K562 (cell line): Measurements from ENCODE around the gene ETV3. TPM values are rescaled to one million over a fixed set of nuclear protein-coding genes. Genes with fewer than 3 reads are reported as not detected.

Experiments used
- ARID4B ChIP-seq: sonication (generic); formaldehyde crosslinking; IDR thresholded peaks from 2 replicates; pipeline ENCODE4 v1.8.0; 2022; ENCODE audit warnings: mild to moderate bottlenecking, missing genetic modification reagents
- LCOR ChIP-seq: sonication (generic); formaldehyde crosslinking; IDR thresholded peaks from 2 replicates; pipeline ENCODE4 v1.8.0; 2022; ENCODE audit warnings: mild to moderate bottlenecking, missing genetic modification reagents
- MEF2D ChIP-seq: conservative IDR thresholded peaks from 2 replicates; pipeline ENCODE4 v1.6.1; 2016; ENCODE audit warnings: low read depth, missing genetic modification characterization, missing compliant biosample characterization
- NR3C1 ChIP-seq: sonication (generic); formaldehyde crosslinking; IDR thresholded peaks from 2 replicates; pipeline ENCODE4 v1.8.1; 2022; ENCODE audit warnings: missing genetic modification reagents
- NRF1 ChIP-seq, 2 experiments: fragments of 450-650 bp; IDR thresholded peaks in 1 of 2; conservative IDR thresholded peaks in 1 of 2; 2 replicates each; pipeline ENCODE4 v1.6.1; 2014; ENCODE audit warnings: mild to moderate bottlenecking in 2 of 2
- SOX6 ChIP-seq: fragments of 450-650 bp; IDR thresholded peaks from 2 replicates; pipeline ENCODE4 v1.6.1; 2014; ENCODE audit warnings: mild to moderate bottlenecking
- ZNF165 ChIP-seq: fragments of 250-450 bp; sonication (Bioruptor Pico); IDR thresholded peaks from 2 replicates; pipeline ENCODE4 v1.4.0; 2020; ENCODE audit warnings: borderline replicate concordance
- ZNF586 ChIP-seq: fragments of 450-650 bp; formaldehyde crosslinking; conservative IDR thresholded peaks from 2 replicates; pipeline ENCODE4 v1.4.0; 2020; ENCODE audit warnings: mild to moderate bottlenecking, moderate library complexity
- polyA plus RNA-seq, 8 experiments: library from polyadenylated mRNA; depleted of rRNA in 4 of 8; stranded (reverse) in 5 of 8; unstranded in 3 of 8; fragments of >200 nt; fragmentation: Nextera tagmentation in 2 of 8; fragmentation: Illumina TruSeq in 1 of 8; extraction: Ambion mirVana in 2 of 8; extraction: Trizol in 1 of 8; gene quantifications; 2 replicates each; pipeline versions ENCODE4 v1.2.1 to v1.2.3, GENCODE V29; 2011 to 2014; ENCODE audit warnings: inconsistent platforms in 1 of 8, missing spikeins in 1 of 8
- total RNA-seq, 7 experiments: library from RNA; depleted of rRNA in 6 of 7; stranded (reverse); fragments of >200 nt in 6 of 7; fragmentation: Illumina TruSeq in 2 of 7; extraction: Trizol in 2 of 7; gene quantifications; 2 replicates each; pipeline versions ENCODE4 v1.2.1 to v1.2.3, GENCODE V29; 2011 to 2021; ENCODE audit warnings: low replicate concordance in 1 of 7
- TF ChIP-seq, protein P1 (sequence below): fragments of 450-650 bp; IDR thresholded peaks from 2 replicates; pipeline ENCODE4 v1.6.1; 2014; ENCODE audit warnings: low read depth, mild to moderate bottlenecking, moderate library complexity, borderline replicate concordance
- TF ChIP-seq, protein P2 (sequence below): fragments of 250-450 bp; sonication (Bioruptor Pico); IDR thresholded peaks from 2 replicates; pipeline ENCODE4 v1.5.0; 2020; ENCODE audit warnings: mild to moderate bottlenecking, borderline replicate concordance
- TF ChIP-seq, protein P3 (sequence below): sonication (generic); formaldehyde crosslinking; IDR thresholded peaks from 2 replicates; pipeline ENCODE4 v1.8.0; 2022; ENCODE audit warnings: missing genetic modification reagents, mild to moderate bottlenecking, moderate library complexity, borderline replicate concordance

ETV3 gene
- total and polyA plus RNA-seq, 9 of the 15 experiments (the other 6 are each of a cell fraction or from before 2014, with no cell fraction given): 3.1 to 16.0 (median 9.0) TPM

GRCh38 chr1:157154940-157155514 lies 16.8 kb upstream of the ETV3 start (continued):
- TF ChIP-seq, protein P1, sequence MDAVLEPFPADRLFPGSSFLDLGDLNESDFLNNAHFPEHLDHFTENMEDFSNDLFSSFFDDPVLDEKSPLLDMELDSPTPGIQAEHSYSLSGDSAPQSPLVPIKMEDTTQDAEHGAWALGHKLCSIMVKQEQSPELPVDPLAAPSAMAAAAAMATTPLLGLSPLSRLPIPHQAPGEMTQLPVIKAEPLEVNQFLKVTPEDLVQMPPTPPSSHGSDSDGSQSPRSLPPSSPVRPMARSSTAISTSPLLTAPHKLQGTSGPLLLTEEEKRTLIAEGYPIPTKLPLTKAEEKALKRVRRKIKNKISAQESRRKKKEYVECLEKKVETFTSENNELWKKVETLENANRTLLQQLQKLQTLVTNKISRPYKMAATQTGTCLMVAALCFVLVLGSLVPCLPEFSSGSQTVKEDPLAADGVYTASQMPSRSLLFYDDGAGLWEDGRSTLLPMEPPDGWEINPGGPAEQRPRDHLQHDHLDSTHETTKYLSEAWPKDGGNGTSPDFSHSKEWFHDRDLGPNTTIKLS: no peak
- TF ChIP-seq LCOR (CRISPR knock-in tag) (no peak), ZNF165 (CRISPR knock-in tag) (no peak), SOX6 (0 out of 2 replicates have a peak, but pooled peaks have one; percentile 25), NRF1 (conservative IDR thresholded peaks at IDR 0.05 in 1 of 2, IDR thresholded peaks at IDR 0.05 in 1 of 2) (peak; percentile 49 to 50; a peak in 3 of 4 replicates), MEF2D (tag) (no peak), ZNF586 (no peak), ARID4B (CRISPR knock-in tag) (peak; percentile 59; the same call in 1 of the 2 replicates), NR3C1 (no peak)
- TF ChIP-seq, protein P2, sequence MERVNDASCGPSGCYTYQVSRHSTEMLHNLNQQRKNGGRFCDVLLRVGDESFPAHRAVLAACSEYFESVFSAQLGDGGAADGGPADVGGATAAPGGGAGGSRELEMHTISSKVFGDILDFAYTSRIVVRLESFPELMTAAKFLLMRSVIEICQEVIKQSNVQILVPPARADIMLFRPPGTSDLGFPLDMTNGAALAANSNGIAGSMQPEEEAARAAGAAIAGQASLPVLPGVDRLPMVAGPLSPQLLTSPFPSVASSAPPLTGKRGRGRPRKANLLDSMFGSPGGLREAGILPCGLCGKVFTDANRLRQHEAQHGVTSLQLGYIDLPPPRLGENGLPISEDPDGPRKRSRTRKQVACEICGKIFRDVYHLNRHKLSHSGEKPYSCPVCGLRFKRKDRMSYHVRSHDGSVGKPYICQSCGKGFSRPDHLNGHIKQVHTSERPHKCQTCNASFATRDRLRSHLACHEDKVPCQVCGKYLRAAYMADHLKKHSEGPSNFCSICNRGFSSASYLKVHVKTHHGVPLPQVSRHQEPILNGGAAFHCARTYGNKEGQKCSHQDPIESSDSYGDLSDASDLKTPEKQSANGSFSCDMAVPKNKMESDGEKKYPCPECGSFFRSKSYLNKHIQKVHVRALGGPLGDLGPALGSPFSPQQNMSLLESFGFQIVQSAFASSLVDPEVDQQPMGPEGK (CRISPR knock-in tag): no peak
- TF ChIP-seq, protein P3, sequence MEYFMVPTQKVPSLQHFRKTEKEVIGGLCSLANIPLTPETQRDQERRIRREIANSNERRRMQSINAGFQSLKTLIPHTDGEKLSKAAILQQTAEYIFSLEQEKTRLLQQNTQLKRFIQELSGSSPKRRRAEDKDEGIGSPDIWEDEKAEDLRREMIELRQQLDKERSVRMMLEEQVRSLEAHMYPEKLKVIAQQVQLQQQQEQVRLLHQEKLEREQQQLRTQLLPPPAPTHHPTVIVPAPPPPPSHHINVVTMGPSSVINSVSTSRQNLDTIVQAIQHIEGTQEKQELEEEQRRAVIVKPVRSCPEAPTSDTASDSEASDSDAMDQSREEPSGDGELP (CRISPR knock-in tag): peak; percentile 95
